ENCODE measurements around the gene PANX1.

The PANX1 gene

DNA sequence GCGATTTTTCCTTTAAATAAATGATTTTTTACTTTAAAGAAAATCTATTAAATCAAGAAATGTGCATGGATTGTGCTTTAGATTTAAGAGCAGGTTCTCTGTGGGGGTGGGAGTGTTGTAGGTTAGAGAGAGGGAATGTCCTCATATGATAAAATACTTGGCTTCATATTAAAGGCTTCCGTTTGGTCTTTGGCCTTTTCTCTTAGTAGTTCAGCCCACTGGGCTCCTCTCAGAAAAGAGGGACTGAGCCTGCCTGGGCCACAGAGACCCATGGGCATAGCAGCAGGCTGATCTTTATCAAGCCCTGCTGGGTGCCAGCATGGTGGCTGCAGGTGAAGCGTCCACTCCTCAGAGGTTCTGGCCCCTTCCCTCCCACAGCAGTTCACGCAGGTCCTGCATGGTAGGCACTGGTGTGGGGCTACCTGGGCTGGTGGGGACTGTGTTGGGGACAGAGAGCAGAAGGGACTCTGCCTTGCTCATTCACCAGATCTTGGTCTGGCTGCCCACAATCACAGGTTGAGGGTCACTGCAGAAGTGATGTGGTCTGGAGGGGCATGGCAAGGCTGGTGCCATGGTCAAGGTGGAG, 4.3 kb downstream of the PANX1 start:
- no peak for DNase-seq (ENCODE audit: low read depth)
- TF ChIP-seq, protein P1, sequence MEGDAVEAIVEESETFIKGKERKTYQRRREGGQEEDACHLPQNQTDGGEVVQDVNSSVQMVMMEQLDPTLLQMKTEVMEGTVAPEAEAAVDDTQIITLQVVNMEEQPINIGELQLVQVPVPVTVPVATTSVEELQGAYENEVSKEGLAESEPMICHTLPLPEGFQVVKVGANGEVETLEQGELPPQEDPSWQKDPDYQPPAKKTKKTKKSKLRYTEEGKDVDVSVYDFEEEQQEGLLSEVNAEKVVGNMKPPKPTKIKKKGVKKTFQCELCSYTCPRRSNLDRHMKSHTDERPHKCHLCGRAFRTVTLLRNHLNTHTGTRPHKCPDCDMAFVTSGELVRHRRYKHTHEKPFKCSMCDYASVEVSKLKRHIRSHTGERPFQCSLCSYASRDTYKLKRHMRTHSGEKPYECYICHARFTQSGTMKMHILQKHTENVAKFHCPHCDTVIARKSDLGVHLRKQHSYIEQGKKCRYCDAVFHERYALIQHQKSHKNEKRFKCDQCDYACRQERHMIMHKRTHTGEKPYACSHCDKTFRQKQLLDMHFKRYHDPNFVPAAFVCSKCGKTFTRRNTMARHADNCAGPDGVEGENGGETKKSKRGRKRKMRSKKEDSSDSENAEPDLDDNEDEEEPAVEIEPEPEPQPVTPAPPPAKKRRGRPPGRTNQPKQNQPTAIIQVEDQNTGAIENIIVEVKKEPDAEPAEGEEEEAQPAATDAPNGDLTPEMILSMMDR (IDR thresholded peaks at IDR 0.05; ENCODE audit: control insufficient read depth, extremely low read depth, insufficient read depth): no peak
- no peak overlapping the region for H3K4me3 ChIP-seq (ENCODE audit: low read depth, low read length)

DNA sequence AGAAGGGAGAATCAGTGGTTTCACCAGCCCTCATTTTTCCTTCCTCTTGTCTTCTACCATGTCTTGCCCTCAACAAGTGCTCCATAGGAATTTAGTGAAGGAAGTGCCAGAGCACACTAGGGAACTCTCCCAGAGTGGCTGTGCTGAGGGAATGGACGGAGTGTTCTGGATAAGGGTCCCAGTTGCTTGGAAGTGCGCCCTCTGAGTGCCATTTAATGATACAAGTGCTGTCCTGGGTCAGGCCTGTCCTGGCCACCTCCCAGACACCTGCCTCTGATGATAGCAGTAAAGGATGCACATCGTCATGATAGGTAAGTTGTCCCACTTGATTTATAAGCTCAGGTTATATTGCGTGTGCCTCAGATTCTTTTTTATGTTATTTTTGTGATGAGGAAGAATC, 5.1 kb downstream of the PANX1 start:
- TF ChIP-seq, protein P1 (IDR thresholded peaks at IDR 0.05; ENCODE audit: control insufficient read depth, extremely low read depth, insufficient read depth): no peak
- H3K4me3 ChIP-seq (ENCODE audit: low read depth, low read length): no peak overlapping the region
- DNase-seq (ENCODE audit: low read depth): no peak

DNA sequence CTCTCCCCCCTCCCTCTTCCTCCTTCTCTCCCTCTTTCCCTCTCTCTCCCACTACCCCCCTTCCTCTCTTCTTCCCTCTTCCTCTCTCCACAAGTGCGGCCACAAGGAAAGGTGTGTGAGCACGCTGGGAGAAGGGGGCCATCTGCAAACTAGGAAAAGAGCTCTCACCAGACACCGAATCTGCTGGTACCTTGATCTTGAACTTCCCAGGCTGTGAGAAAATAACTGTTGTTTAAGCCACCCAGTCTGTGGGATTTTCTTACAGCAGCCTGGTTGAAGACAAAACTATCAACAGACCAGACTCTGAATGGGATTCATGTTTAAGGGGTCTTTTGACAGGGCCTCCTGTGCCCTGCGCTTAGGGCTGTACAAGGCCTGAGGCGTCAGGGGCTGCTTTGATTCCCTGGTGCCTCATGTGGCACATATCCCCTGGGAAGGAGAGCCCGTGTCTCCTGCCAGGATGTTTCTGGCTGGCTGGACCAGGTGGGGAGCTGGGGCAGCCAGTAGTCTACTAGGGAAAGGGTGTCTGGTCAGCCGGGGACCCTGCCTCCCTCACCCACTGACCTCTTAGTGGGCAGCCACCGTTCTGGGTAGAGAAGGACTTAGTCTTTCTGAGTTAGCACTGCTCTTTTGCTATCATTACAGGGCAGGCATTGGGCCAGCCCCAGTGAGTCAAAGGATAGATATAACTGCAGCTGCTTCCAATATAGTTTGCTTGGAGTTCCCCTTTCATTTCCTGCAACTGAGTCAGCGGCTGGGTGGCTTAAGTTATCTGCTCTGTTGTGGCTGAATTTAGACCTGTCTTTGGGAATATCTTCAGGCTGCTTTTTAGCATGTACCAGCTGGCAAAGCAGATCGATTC, 6.2 kb downstream of the PANX1 start:
- no peak for DNase-seq (ENCODE audit: low read depth)
- no peak overlapping the region for H3K4me3 ChIP-seq (ENCODE audit: low read depth, low read length)
- TF ChIP-seq, protein P1 (IDR thresholded peaks at IDR 0.05; ENCODE audit: control insufficient read depth, extremely low read depth, insufficient read depth): no peak

DNA sequence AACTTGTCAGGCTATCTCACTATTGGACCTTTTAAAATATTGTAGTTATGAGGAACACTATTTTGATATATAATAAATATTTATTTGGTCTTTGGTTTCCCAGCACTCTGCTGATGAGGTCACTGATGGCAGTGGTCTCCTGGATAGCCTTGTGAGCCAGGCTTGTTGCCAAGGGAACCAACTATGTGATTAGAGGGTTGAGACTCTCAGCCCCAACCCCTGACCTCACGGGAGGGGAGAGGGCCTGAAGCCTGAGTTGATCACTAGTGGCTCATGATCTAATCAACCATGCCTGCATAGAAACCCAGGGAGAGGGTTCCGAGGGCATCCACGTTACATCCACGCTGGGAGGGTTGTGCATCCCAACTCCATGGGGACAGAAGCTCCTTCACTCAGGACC, 10.8 kb downstream of the PANX1 start:
- TF ChIP-seq, protein P1 (IDR thresholded peaks at IDR 0.05; ENCODE audit: control insufficient read depth, extremely low read depth, insufficient read depth): no peak
- no peak for DNase-seq (ENCODE audit: low read depth)

DNA sequence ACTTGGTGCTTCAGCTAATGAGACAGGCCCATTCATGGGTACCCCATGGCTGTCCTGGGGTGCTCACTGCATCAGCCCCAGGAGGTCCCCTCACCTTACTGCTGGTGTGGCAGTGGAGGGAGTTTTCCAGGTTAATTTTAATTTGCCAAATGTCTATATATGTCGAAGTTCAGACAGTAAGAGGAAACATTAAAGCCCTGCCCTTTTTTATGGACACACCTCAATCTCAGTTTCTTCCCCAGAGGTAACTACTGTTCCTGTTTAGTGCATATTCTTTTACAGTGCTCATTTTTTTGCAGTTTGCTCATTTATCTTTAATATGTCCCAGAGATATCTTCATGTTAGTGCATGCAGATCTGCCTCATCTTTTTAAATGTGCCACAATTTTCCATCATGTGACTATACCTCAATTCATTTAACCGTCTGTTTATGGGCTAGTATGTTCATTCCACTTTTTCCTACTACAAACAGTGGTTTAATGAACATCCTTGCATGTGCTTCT, 11.6 kb downstream of the PANX1 start:
- TF ChIP-seq, protein P1 (IDR thresholded peaks at IDR 0.05; ENCODE audit: control insufficient read depth, extremely low read depth, insufficient read depth): no peak
- H3K4me3 ChIP-seq (ENCODE audit: low read depth, low read length): no peak overlapping the region

More for the DNA sequence above, 10.8 kb downstream of the PANX1 start:
- H3K4me3 ChIP-seq (ENCODE audit: low read depth, low read length): no peak overlapping the region

DNA sequence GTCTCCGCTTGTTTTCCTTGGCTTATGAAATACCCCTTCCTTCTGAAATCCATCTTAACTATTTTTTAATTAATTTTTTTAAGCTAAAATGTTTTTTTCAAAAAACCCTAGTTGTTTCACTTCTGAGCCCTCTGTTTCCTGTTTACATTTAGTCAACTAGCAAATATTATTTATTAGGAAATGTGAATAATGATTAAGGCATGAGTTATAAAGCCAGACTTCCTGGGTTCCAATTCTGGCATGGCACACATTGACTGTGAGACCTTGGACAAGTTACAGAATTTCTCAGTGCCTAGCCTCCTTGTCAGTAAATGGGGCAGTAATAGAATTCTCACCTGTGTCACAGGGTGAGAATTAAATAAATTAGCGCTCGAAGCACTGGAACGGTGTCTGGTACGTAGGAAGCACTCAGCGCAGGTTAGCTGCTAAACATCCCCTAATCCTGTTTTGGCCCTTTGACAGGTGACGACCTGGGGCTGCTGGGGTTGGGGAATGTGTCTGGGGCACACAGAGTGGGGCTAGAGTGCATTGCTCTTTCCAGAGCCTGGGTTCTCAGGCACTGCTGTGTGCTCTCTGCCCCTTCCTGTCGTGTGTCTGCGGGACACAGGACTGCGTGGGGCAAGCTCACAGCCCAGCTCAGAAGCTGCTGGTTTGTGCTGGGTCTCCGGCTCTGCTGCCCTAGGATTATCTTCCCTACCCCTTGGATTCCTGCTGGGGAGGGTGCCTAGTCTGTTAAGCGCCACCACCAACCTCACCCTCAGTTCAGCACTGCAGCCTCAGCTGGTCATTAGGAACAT, 13.1 kb downstream of the PANX1 start:
- no peak for DNase-seq (ENCODE audit: low read depth)
- no peak overlapping the region for H3K4me3 ChIP-seq (ENCODE audit: low read depth, low read length)
- TF ChIP-seq, protein P1 (IDR thresholded peaks at IDR 0.05; ENCODE audit: control insufficient read depth, extremely low read depth, insufficient read depth): no peak

More for the DNA sequence above, 11.6 kb downstream of the PANX1 start:
- no peak for DNase-seq (ENCODE audit: low read depth)
